ENCODE data around the gene LETMD1. TPM values are rescaled to one million over a fixed set of nuclear protein-coding genes. Genes with fewer than 3 reads are reported as not detected.

LETMD1 gene
- total and polyA plus RNA-seq, 2 donors (not counting 3 experiments of a cell fraction or from before 2014, with no cell fraction given) = 38.9 to 47.7 TPM

DNA sequence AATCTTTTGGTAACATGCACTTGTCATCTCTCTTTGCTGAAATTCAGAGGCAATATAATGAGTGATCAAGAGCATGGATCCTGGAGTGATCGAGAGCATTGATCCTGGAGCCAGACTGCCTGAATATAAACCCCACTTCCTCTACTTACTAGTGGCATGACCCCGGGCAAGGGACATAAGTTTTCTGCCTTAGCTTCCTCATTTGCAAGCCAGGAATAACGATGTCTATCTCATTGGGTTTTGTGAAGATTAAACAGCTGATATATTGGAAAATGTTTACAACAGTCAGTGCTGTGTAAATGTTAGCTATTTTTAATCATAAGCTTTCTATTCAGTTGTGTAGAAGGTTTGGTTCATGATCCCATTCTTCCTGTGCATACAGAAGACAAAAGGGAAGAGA lies 37.6 kb downstream of the LETMD1 start:
- no TSS peak for BruUV-seq (replicated peaks)
- Histone ChIP-seq H3K9ac (replicated peaks; ENCODE audit: extremely low read depth, insufficient read depth, low read length) (no peak overlapping the region), H3K9me1 (replicated peaks; ENCODE audit: control insufficient read depth, extremely low read depth, insufficient read depth, low read length) (no peaks in the 10 kb centered on the region), H3K79me2 (ENCODE audit: control insufficient read depth, insufficient read depth, low read length) (peaks cover 24% of the 10 kb centered on the region), H3K4me2 (ENCODE audit: insufficient read depth, low read length) (no peak overlapping the region), H3K4me3 (replicated peaks in 1 of 3; ENCODE audit: insufficient read depth in 1 of 3, low read depth in 1 of 3, low read length in 3 of 3) (no peak overlapping the region), H3K27ac (ENCODE audit: insufficient read depth, low read depth, low read length) (no peak overlapping the region), H2AFZ (ENCODE audit: low read depth, low read length) (no peak overlapping the region), H3K9me3 (replicated peaks; ENCODE audit: control insufficient read depth, insufficient read depth, low read length) (no peaks in the 10 kb centered on the region), H3K4me1 (ENCODE audit: control insufficient read depth, extremely low read depth, insufficient read depth, low read length) (peaks cover 12% of the 10 kb centered on the region), H3K27me3 (ENCODE audit: control insufficient read depth in 2 of 2, insufficient read depth in 2 of 2, low read length in 2 of 2) (no peaks in the 10 kb centered on the region), H3K36me3 (ENCODE audit: control insufficient read depth in 2 of 2, extremely low read depth in 1 of 2, insufficient read depth in 2 of 2, low read length in 2 of 2) (no peaks in the 10 kb centered on the region), H4K20me1 (replicated peaks; ENCODE audit: control insufficient read depth, extremely low read depth, insufficient read depth, low read length) (peaks cover 7% of the 10 kb centered on the region)
- intact Hi-C loops (cut with micrococcal nuclease) = loop anchor here (10.0 kb wide), 1 partner anchor 321 kb away; the partner anchor contains the start of gene ATF1
- DNase-seq (ENCODE audit: low read depth, low spot score) (no peak), FAIRE-seq (no peak)
- CTCF ChIA-PET = interaction anchor here (1.0 kb wide), 1 partner anchor 255 kb away, joined by 3 read pairs; no protein-coding TSS in a partner anchor
- POLR2A ChIA-PET = no interaction called here
- TF ChIP-seq MYC (IDR thresholded peaks at IDR 0.05; ENCODE audit: low read depth, low read length) (no peak), POLR2AphosphoS5 (IDR thresholded peaks at IDR 0.05; ENCODE audit: insufficient read depth, low read depth, low read length) (no peak), JUN (IDR thresholded peaks at IDR 0.05; ENCODE audit: borderline replicate concordance, insufficient read depth, insufficient read length, low read depth) (no peak), GATA2 (IDR thresholded peaks at IDR 0.05; ENCODE audit: insufficient read depth, insufficient read length, low read depth, low read length) (no peak), EZH2 (IDR thresholded peaks at IDR 0.05; ENCODE audit: borderline replicate concordance, low read depth, low read length, severe bottlenecking) (no peak), FOS (IDR thresholded peaks at IDR 0.05; ENCODE audit: borderline replicate concordance, insufficient read depth, low read length) (no peak)
- TF ChIP-seq, protein P1, sequence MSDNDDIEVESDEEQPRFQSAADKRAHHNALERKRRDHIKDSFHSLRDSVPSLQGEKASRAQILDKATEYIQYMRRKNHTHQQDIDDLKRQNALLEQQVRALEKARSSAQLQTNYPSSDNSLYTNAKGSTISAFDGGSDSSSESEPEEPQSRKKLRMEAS (IDR thresholded peaks at IDR 0.05; ENCODE audit: insufficient read depth, insufficient read length) = no peak
- TF ChIP-seq, protein P2, sequence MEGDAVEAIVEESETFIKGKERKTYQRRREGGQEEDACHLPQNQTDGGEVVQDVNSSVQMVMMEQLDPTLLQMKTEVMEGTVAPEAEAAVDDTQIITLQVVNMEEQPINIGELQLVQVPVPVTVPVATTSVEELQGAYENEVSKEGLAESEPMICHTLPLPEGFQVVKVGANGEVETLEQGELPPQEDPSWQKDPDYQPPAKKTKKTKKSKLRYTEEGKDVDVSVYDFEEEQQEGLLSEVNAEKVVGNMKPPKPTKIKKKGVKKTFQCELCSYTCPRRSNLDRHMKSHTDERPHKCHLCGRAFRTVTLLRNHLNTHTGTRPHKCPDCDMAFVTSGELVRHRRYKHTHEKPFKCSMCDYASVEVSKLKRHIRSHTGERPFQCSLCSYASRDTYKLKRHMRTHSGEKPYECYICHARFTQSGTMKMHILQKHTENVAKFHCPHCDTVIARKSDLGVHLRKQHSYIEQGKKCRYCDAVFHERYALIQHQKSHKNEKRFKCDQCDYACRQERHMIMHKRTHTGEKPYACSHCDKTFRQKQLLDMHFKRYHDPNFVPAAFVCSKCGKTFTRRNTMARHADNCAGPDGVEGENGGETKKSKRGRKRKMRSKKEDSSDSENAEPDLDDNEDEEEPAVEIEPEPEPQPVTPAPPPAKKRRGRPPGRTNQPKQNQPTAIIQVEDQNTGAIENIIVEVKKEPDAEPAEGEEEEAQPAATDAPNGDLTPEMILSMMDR (IDR thresholded peaks at IDR 0.05; ENCODE audit: extremely low read depth in 1 of 2, insufficient read depth in 1 of 2, low read depth in 1 of 2, low read length in 2 of 2) = no peak
- dilution Hi-C loops (cut with MboI; ENCODE audit: extremely low pct_ligation_motif_present, low sequenced_read_pairs) = no loop called here

Data from endothelial cell of umbilical vein (primary cell).